ENCODE measurements around the gene APMAP.
"Not testable (repeated sequence)": the region's sequence is repeated elsewhere in the genome, so short reads cannot be mapped to it uniquely, and the experiment has no call there.

DNA sequence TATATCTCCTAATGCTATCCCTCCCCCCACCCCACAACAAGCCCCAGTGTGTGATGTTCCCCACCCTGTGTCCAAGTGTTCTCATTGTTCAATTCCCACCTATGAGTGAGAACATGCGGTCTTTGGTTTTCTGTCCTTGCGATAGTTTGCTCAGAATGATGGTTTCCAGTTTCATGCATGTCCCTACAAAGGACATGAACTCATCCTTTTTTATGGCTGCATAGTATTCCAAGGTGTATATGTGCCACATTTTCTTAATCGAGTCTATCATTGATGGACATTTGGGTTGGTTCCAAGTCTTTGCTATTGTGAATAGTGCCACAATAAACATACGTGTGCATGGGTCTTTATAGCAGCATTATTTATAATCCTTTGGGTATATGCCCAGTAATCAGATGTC is 8.8 kb upstream of the APMAP start:
- TF ChIP-seq, protein P1, sequence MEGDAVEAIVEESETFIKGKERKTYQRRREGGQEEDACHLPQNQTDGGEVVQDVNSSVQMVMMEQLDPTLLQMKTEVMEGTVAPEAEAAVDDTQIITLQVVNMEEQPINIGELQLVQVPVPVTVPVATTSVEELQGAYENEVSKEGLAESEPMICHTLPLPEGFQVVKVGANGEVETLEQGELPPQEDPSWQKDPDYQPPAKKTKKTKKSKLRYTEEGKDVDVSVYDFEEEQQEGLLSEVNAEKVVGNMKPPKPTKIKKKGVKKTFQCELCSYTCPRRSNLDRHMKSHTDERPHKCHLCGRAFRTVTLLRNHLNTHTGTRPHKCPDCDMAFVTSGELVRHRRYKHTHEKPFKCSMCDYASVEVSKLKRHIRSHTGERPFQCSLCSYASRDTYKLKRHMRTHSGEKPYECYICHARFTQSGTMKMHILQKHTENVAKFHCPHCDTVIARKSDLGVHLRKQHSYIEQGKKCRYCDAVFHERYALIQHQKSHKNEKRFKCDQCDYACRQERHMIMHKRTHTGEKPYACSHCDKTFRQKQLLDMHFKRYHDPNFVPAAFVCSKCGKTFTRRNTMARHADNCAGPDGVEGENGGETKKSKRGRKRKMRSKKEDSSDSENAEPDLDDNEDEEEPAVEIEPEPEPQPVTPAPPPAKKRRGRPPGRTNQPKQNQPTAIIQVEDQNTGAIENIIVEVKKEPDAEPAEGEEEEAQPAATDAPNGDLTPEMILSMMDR (IDR thresholded peaks at IDR 0.05; ENCODE audit: low read length) = not testable (repeated sequence)
- not testable (repeated sequence) for TF ChIP-seq EZH2 (IDR thresholded peaks at IDR 0.05; ENCODE audit: borderline replicate concordance, low read length)

Data from OCI-LY1 (cell line).